ENCODE data around the gene LMNTD2.

DNA sequence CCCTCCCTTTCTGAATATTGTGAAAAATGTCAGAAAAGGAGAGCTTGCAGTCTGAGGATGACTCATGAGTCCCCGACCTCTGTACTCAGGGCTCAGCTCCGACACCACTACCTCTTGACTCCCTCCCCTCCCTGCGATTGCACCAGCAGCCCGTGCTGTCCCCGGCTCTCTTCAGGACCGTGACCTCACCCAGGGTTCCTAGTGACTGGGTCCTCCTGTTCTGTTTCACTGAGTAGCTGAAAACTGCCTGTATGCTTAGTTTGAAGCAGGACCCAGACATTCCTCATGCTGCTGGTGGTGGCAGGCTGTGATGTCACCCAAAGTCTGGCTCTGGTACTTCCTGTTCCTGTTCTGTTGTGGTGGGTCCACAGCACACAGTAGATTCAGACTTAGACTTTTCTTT, 27.4 kb upstream of the LMNTD2 start:
- TF ChIP-seq, protein P1, sequence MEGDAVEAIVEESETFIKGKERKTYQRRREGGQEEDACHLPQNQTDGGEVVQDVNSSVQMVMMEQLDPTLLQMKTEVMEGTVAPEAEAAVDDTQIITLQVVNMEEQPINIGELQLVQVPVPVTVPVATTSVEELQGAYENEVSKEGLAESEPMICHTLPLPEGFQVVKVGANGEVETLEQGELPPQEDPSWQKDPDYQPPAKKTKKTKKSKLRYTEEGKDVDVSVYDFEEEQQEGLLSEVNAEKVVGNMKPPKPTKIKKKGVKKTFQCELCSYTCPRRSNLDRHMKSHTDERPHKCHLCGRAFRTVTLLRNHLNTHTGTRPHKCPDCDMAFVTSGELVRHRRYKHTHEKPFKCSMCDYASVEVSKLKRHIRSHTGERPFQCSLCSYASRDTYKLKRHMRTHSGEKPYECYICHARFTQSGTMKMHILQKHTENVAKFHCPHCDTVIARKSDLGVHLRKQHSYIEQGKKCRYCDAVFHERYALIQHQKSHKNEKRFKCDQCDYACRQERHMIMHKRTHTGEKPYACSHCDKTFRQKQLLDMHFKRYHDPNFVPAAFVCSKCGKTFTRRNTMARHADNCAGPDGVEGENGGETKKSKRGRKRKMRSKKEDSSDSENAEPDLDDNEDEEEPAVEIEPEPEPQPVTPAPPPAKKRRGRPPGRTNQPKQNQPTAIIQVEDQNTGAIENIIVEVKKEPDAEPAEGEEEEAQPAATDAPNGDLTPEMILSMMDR (IDR thresholded peaks at IDR 0.05; ENCODE audit: insufficient read depth, low read length, poor library complexity, severe bottlenecking) = no peak
- TF ChIP-seq EZH2phosphoT487 (conservative IDR thresholded peaks at IDR 0.05; ENCODE audit: low read length) = no peak
